Measurements from ENCODE around the gene POU2F1.
A peak's percentile ranks its signal among the peaks of the same experiment; 100 is the strongest.
"Not testable (repeated sequence)": the region's sequence is repeated elsewhere in the genome, so short reads cannot be mapped to it uniquely, and the experiment has no call there.

POU2F1 gene

DNA sequence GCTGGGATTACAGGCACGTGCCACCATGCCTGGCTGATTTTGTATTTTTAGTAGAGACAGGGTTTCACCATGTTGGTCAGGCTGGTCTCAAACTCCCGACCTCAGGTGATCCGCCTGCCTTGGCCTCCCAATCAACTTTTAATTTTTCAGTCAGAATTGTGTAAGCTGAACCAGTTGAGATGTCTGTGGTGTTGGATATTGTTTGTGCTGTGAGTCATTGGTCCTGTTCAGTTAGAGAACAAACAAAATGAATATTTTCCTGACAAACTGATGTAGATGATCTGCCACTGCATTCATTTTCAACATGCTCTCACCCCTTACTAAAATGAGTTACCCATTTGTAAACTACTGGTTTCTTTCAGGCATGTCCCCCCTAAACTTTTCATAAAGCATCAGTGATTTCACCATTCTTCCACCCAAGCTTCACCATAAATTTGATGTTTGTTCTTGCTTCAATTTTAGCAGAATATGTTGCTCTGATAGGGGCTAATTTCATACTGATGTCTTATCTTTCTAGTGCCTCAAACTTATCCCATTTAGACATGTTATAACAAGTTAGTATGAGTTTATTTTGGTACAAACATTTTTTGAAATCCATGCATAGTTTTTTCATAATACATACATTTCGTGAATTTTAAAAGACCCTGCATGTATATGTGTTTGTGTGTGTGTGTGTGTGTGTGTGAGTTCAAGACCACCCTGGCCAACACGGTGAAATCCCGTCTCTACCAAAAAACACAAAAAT, 15.2 kb upstream of the POU2F1 start:
- DNase-seq (ENCODE audit: low spot score), result not testable (repeated sequence)

DNA sequence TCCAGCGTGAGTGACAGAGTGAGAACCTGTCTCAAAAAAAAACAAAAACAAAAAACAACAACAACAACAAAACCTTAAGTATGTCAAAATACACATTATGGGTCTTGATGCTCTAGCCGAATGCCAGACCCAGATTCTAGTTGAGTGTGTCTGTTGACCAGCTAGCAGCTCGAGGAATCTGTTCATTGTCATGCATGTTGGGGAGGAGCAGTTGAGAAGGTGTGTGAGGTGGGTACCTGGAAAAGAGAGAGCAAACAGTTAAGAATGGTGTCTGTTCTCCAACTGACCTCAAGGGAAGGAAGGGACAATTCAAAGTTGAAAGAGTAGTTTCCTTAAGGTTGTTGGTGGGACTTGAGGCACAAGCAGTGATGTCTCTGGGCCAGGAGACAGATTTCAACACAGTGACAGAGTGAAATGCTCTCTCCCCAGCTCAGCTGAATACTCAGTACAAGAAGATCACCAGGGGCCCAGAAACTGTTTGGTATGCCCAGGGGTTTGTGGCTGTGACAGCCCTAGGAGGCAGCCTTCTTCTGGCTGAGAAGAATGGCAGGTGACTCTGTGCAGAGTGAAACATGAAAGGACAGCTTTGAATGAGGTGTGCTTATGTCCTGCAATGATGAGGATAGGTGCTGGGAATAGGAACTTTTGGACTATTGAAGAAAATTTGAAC, 14.4 kb upstream of the POU2F1 start:
- DNase-seq (ENCODE audit: low spot score), result no peak

GRCh38 chr1:167207940-167208623, 12.6 kb upstream of the POU2F1 start:
- DNase-seq (ENCODE audit: low spot score), result no peak

GRCh38 chr1:167208624-167208976, 12.1 kb upstream of the POU2F1 start:
- DNase-seq (ENCODE audit: low spot score), result no peak

DNA sequence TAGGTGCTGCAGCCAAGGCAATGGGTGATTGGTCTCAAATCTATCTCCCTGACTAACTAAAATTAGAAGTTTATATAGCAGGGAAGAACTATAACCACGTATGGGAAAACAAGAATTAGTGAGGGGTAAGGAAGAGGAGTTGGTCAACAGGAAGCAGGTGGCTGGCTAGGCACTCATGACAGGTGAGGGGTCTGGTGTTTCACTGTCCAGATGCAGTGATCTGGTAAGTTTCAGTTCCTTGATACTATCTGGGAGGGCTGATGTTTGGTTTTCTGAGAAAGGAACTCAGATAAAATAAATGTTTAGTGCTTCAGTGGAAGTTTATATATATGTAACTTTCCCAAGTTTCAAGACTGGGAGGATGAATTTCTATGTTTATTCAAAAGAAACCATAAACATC, 11.6 kb upstream of the POU2F1 start:
- DNase-seq (ENCODE audit: low spot score), result no peak

DNA sequence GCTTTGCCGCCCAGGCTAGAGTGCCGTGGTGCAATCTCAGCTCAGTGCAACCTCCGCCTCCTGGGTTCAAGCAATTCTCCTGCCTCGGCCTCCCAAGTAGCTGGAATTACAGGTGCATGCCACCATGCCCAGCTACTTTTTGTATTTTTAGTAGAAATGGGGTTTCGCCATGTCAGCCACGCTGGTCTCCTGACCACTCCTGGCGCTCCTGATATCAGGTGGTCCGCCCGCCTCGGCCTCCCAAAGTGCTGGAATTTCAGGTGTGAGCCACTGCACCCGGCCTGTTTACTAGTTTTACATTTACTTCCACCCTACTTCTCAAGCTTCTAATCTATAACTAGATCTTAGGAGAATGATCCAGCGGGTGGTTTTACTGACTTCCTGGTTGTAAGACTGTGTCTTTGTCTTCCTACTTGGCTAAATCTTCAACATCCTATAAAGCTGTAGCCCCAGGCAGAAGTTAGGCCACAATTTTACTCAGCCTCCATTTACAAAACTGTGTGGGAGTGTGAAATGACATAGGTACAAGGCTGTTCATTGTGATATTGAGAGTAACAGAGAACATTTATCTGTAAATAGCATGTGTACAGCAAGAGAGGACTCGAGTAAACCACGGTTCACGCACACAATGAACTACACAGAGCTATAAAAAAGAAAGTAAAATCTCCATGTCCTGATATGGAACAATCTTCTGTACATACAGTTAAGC, 9.6 kb upstream of the POU2F1 start:
- DNase-seq (ENCODE audit: low spot score), result no peak

GRCh38 chr1:167212025-167212424, 8.7 kb upstream of the POU2F1 start:
- DNase-seq (ENCODE audit: low spot score), result no peak

DNA sequence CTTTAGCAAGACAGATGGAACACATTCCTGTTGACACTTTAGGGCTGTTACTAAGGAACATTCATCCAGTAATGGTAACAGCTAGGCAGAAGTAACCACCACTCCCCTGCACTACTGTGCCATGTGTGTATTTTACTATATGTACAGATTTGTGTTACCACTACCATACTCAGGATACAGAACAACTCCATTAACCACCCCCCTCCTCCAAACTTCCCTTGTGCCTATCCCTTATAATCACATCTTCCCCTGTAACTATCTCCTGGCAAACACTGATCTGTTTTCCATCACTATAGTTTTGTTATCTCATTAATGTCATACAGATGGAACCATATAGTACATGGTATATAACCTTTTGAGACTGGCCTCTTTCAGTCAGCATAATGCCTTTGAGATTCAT, 3.9 kb upstream of the POU2F1 start:
- no peak for DNase-seq (ENCODE audit: low spot score)

DNA sequence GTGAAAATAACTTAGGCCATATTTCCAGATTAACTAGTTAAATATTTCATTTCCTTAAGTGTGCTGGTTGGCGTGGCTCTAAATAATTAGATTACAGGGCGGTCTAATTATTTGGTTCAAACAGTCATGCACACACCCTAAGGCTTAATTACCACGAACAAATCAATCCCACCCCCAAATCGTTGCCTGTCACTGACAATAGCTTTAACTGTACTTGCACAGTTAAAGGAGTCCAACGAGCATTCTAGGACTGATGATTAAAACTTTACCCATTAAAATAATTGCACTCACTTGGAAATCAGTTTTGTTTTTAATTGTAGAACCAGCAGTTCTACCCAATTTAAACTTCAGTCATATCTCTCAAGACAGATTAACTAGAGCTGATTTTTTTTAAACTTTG, 1.5 kb upstream of the POU2F1 start:
- no peak for DNase-seq (ENCODE audit: low spot score)

GRCh38 chr1:167219646-167220536, 795 bp upstream of the POU2F1 start:
- DNase-seq (ENCODE audit: low spot score), result peak; percentile 76

- DNase-seq (ENCODE audit: low spot score), result no peak
Measured at GRCh38 chr1:167221126-167221737, 546 bp downstream of the POU2F1 start.

DNA sequence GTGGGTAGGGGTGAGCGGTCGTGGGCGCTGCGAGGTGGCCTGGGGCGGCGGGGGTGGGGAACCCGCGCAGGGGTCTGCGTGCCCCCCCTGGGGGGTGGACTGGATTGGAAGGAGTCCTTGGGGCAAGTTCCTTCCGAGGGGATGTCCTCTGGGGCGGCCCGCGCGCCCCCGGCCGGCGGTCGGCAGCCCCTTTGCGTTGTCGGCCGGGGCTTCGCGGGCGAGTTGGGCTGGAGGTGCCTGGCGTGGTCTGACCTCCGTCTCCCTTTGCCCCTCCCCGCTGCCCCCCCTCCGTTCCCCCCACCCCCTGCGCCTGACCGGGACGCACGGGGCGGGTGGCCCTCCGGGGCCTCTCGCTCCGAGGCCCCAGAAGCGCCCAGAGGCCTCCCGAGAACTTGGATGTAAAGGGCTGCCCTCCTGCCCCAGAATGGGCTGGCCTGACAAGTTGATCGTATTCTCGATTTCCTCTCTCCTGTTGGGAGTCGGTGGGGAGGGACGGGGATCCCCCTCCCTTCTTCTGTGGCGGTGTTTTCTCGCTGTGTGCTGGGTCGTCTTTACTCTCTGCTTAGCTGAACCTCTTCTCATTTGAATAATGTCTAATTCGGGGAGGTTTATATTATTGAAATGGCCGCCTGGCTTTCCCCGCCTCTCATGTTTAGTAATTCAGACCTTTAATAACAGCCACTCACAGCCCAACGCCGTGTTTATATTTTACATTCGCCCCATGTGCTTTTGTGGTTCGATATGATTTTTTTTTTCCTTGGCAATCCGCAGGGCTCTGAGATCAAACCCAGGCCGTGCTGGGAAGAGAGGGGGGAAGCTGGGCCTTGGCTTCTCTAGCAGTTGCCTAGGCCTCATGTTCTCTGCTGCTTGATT, 1.3 kb downstream of the POU2F1 start:
- peak; percentile 64 for DNase-seq (ENCODE audit: low spot score)

- no peak for DNase-seq (ENCODE audit: low spot score)
Measured at GRCh38 chr1:167223144-167224103, 2.7 kb downstream of the POU2F1 start.

GRCh38 chr1:167224734-167225235, 4.1 kb downstream of the POU2F1 start:
- DNase-seq (ENCODE audit: low spot score), result not testable (repeated sequence)

- no peak for DNase-seq (ENCODE audit: low spot score)
Measured at GRCh38 chr1:167225920-167226319, 5.2 kb downstream of the POU2F1 start.

DNA sequence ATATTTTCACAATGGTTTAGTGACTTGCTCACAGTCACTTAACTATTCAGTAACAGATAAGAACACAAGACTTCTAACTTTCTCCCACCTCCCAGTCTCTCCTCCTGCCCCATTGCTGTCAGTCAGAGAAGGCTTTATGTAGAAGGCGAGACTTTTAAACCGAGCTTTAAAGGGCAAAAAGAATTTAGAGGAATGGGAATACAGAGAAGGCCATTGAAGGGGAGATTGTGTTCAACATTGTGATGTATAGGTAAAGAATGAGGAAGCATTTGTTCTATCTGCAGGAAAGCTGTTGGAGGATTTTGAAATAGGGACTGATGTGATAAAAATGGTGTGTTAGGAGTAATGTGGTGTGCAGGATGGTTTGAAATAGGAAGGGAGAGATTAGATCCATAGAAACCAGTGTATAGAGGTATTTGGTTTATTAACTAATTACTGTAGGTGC, 7.3 kb downstream of the POU2F1 start:
- DNase-seq (ENCODE audit: low spot score), result no peak

DNA sequence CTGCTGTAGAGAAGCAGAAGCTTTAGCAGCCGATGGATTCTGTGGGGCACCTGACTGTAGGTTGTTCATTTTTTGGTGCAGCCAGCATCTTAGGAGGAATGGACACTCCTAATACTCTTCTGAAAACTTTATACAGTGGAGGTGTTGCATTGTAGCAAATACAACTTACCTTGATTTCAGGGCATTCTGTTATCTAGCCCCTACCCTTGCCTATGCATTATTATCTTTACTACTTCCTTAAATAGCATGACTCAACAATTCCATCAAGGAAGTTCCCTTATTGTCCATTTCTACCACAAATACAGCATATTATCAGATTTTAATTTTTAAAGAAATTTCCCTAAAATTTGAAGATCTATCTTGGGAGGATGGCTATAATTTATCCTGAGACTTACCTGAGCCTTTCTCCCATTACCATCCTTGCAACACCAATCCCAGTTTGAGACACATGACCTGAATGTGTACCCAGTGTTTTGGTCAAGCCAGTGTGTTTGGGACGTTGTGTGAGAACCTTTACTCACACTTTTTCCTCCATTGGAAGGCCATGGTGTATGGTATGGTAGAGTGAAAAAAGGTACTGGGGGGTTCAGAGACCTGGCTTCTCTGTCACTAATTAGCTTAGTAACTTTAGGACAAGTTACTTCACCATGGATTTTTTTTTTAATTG, 9.2 kb downstream of the POU2F1 start:
- no peak for DNase-seq (ENCODE audit: low spot score)

GRCh38 chr1:167230437-167230836, 9.8 kb downstream of the POU2F1 start:
- DNase-seq (ENCODE audit: low spot score), result no peak
